Loucy (cell line): Measurements from ENCODE around the gene ELOA.
A peak's percentile ranks its signal among the peaks of the same experiment; 100 is the strongest.
"Not testable (repeated sequence)": the region's sequence is repeated elsewhere in the genome, so short reads cannot be mapped to it uniquely, and the experiment has no call there.

ENCODE experiments used
- H2AFZ ChIP-seq: fragments of 200-600 bp; sonication (generic); 2 replicates; pipeline ENCODE4 v1.6.0; 2016; ENCODE audit warnings: antibody characterized with exemption, mild to moderate bottlenecking, low read length, moderate library complexity
- H3F3A ChIP-seq: fragments of 200-600 bp; 2 replicates; pipeline ENCODE4 v1.6.0; 2016; ENCODE audit warnings: antibody characterized with exemption, low read depth, mild to moderate bottlenecking
- H3K27me3 ChIP-seq: fragments of 200-600 bp; sonication (generic); 2 replicates; pipeline ENCODE4 v1.6.1; 2014; ENCODE audit warnings: low read length, mild to moderate bottlenecking; ENCODE audit not compliant: insufficient read depth, poor library complexity, severe bottlenecking
- H3K36me3 ChIP-seq: fragments of 200-600 bp; sonication (generic); 2 replicates; pipeline ENCODE4 v1.6.1; 2016; ENCODE audit warnings: low read length; ENCODE audit not compliant: insufficient read depth
- H3K4me1 ChIP-seq: fragments of 200-600 bp; sonication (generic); 2 replicates; pipeline ENCODE4 v1.5.1; 2014; ENCODE audit warnings: low read length, mild to moderate bottlenecking; ENCODE audit not compliant: insufficient read depth, poor library complexity, severe bottlenecking
- H3K4me2 ChIP-seq: fragments of 200-600 bp; sonication (generic); 2 replicates; pipeline ENCODE4 v1.6.0; 2014; ENCODE audit warnings: antibody characterized with exemption, low read length, low read depth, mild to moderate bottlenecking; ENCODE audit not compliant: poor library complexity, severe bottlenecking
- H3K4me3 ChIP-seq: fragments of 200-600 bp; sonication (generic); 2 replicates; pipeline ENCODE4 v1.5.1; 2014; ENCODE audit warnings: low read length, mild to moderate bottlenecking, mixed read lengths; ENCODE audit not compliant: poor library complexity, severe bottlenecking
- H3K79me2 ChIP-seq: fragments of 200-600 bp; sonication (generic); 2 replicates; pipeline ENCODE4 v1.6.1; 2014; ENCODE audit warnings: low read length; ENCODE audit not compliant: insufficient read depth
- H3K9ac ChIP-seq: fragments of 200-600 bp; sonication (generic); 2 replicates; pipeline ENCODE4 v1.6.0; 2014; ENCODE audit warnings: mild to moderate bottlenecking, low read depth, low read length, moderate library complexity; ENCODE audit not compliant: poor library complexity, severe bottlenecking
- H3K9me2 ChIP-seq: fragments of 200-600 bp; sonication (generic); replicated peaks from 2 replicates; pipeline ENCODE4 v1.6.1; 2016; ENCODE audit warnings: low read depth, low read length, mixed read lengths
- H3K9me3 ChIP-seq: fragments of 200-600 bp; sonication (generic); 2 replicates; pipeline ENCODE4 v1.6.1; 2014; ENCODE audit warnings: mild to moderate bottlenecking, antibody characterized with exemption, low read length, low read depth; ENCODE audit not compliant: insufficient read depth
- H4K20me1 ChIP-seq: fragments of 200-600 bp; sonication (generic); 2 replicates; pipeline ENCODE4 v1.6.0; 2014; ENCODE audit warnings: antibody characterized with exemption, low read length, mild to moderate bottlenecking; ENCODE audit not compliant: insufficient read depth, poor library complexity, severe bottlenecking
- EZH2phosphoT487 ChIP-seq: fragments of 200-600 bp; IDR thresholded peaks from 2 replicates; pipeline ENCODE4 v1.6.1; 2018; ENCODE audit warnings: antibody characterized with exemption, mild to moderate bottlenecking, moderate library complexity, borderline replicate concordance
- TF ChIP-seq, protein P1 (sequence below): fragments of 200-600 bp; sonication (generic); conservative IDR thresholded peaks from 2 replicates; pipeline ENCODE4 v1.5.1; 2014; ENCODE audit warnings: mild to moderate bottlenecking, antibody characterized with exemption, low read length

ELOA gene

DNA sequence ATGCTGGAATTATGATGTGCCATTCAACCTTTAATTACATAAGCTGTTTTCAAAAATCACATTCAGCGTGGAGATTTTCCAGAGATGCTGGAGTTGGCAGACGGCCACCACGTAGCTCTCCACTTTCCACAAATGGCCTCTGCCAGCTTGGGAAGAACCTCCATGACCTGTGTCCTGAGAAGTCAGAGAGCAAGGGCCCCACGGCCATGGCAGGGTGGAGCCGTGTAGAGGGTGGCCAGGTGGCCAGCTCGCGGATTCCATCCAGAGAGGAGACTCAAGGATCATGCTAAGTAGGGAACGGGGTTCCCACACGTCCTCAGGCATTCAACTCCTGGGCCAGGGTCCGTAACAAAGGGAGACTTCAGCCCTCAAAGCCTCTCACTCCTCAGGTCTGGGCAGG lies 58.6 kb downstream of the ELOA start:
- peaks cover 4% of the 10 kb centered on the region; the same call in 1 of the 2 replicates for H3K36me3 ChIP-seq
- peak overlapping the region; percentile 96 for H3K4me3 ChIP-seq
- H3F3A ChIP-seq: no peaks in the 10 kb centered on the region
- no peaks in the 10 kb centered on the region for H3K9me3 ChIP-seq
- no peaks in the 10 kb centered on the region for H3K27me3 ChIP-seq
- H3K4me1 ChIP-seq: peaks cover 15% of the 10 kb centered on the region
- peak overlapping the region; percentile 97 for H3K9ac ChIP-seq
- H4K20me1 ChIP-seq: peaks cover 9% of the 10 kb centered on the region
- no peaks in the 10 kb centered on the region for H3K9me2 ChIP-seq
- H3K79me2 ChIP-seq: no peaks in the 10 kb centered on the region; the same call in 1 of the 2 replicates
- no peak overlapping the region for H2AFZ ChIP-seq
- TF ChIP-seq, protein P1, sequence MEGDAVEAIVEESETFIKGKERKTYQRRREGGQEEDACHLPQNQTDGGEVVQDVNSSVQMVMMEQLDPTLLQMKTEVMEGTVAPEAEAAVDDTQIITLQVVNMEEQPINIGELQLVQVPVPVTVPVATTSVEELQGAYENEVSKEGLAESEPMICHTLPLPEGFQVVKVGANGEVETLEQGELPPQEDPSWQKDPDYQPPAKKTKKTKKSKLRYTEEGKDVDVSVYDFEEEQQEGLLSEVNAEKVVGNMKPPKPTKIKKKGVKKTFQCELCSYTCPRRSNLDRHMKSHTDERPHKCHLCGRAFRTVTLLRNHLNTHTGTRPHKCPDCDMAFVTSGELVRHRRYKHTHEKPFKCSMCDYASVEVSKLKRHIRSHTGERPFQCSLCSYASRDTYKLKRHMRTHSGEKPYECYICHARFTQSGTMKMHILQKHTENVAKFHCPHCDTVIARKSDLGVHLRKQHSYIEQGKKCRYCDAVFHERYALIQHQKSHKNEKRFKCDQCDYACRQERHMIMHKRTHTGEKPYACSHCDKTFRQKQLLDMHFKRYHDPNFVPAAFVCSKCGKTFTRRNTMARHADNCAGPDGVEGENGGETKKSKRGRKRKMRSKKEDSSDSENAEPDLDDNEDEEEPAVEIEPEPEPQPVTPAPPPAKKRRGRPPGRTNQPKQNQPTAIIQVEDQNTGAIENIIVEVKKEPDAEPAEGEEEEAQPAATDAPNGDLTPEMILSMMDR: no peak
- no peak for TF ChIP-seq EZH2phosphoT487
- peak overlapping the region; percentile 98 for H3K4me2 ChIP-seq

DNA sequence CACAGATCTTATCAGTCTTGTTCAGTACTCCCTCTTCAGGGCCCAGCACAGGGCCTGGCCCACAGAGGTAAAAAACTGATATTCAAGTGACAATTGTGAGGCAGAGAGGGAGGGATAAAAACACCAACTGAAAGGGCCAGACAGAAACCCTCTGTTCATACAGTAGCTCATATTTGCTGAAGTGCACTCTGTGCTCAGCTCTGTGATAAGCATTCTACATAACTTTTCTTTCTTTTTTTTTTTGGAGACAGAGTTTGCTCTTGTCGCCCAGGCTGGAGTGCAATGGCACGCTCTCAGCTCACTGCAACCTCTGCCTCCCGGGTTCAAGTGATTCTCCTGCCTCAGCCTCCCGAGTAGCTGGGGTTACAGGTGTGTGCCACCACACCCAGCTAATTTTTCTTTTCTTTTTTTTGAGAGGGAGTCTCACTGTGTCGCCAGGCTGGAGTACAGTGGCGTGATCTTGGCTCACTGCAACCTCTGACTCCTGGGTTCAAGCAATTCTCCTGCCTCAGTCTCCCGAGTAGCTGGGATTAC lies 59.6 kb downstream of the ELOA start:
- not testable (repeated sequence) for H3K79me2 ChIP-seq, H4K20me1 ChIP-seq, H3K9me2 ChIP-seq, H3K9me3 ChIP-seq, H3K9ac ChIP-seq, H3K27me3 ChIP-seq, H3K36me3 ChIP-seq, H3K4me3 ChIP-seq, H3F3A ChIP-seq, H2AFZ ChIP-seq, H3K4me2 ChIP-seq
- peaks cover 19% of the 10 kb centered on the region for H3K4me1 ChIP-seq

DNA sequence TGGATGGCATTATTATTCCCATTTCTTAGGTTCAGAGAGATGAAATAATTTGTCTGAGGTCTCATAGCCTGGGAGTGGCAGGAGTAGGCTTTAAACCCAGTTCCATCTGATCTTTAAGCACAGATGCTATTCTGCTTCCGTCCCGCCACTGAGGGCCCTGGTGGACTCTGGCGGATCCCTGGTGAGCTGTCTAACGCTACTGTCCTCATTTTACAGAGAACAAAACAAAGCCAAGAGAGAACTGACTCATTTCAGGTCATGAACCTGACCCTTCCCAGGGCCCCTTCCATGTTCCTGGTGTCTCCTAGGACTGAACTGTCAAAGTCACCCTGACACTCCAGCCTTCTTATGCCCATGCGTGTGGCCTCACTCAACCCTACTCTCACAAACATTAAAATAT lies 60.4 kb downstream of the ELOA start:
- H4K20me1 ChIP-seq: peaks cover 9% of the 10 kb centered on the region
- no peak overlapping the region for H3K9ac ChIP-seq

More for the DNA sequence above, 60.4 kb downstream of the ELOA start:
- TF ChIP-seq, protein P1: no peak
- TF ChIP-seq EZH2phosphoT487: no peak
- H3F3A ChIP-seq: no peaks in the 10 kb centered on the region
- H3K27me3 ChIP-seq: no peaks in the 10 kb centered on the region
- H3K4me1 ChIP-seq: peaks cover 21% of the 10 kb centered on the region
- H3K79me2 ChIP-seq: no peaks in the 10 kb centered on the region; the same call in 1 of the 2 replicates
- no peaks in the 10 kb centered on the region for H3K9me3 ChIP-seq
- no peaks in the 10 kb centered on the region for H3K36me3 ChIP-seq
- H3K4me3 ChIP-seq: no peak overlapping the region
- H3K4me2 ChIP-seq: no peak overlapping the region
- H3K9me2 ChIP-seq: no peaks in the 10 kb centered on the region
- H2AFZ ChIP-seq: no peak overlapping the region
